Retinal pigment epithelial cell (primary cell): ENCODE data around the gene SPPL3.
A peak's percentile ranks its signal among the peaks of the same experiment; 100 is the strongest.
"Not testable (repeated sequence)": the region's sequence is repeated elsewhere in the genome, so short reads cannot be mapped to it uniquely, and the experiment has no call there.

Source experiments
- DNase-seq: peaks from one replicate; pipeline ENCODE4 v3.0.0-alpha.2; 2010; ENCODE audit warnings: low read depth
- H3K4me3 ChIP-seq: 2 replicates; pipeline ENCODE4 v1.5.1; 2011; ENCODE audit warnings: mild to moderate bottlenecking, low read length, control low read depth, moderate library complexity
- TF ChIP-seq, protein P1 (sequence below): conservative IDR thresholded peaks from 2 replicates; pipeline ENCODE4 v1.5.1; 2011; ENCODE audit warnings: low read depth, low read length, control low read depth, inconsistent platforms

SPPL3 gene, protein sequence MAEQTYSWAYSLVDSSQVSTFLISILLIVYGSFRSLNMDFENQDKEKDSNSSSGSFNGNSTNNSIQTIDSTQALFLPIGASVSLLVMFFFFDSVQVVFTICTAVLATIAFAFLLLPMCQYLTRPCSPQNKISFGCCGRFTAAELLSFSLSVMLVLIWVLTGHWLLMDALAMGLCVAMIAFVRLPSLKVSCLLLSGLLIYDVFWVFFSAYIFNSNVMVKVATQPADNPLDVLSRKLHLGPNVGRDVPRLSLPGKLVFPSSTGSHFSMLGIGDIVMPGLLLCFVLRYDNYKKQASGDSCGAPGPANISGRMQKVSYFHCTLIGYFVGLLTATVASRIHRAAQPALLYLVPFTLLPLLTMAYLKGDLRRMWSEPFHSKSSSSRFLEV

DNA sequence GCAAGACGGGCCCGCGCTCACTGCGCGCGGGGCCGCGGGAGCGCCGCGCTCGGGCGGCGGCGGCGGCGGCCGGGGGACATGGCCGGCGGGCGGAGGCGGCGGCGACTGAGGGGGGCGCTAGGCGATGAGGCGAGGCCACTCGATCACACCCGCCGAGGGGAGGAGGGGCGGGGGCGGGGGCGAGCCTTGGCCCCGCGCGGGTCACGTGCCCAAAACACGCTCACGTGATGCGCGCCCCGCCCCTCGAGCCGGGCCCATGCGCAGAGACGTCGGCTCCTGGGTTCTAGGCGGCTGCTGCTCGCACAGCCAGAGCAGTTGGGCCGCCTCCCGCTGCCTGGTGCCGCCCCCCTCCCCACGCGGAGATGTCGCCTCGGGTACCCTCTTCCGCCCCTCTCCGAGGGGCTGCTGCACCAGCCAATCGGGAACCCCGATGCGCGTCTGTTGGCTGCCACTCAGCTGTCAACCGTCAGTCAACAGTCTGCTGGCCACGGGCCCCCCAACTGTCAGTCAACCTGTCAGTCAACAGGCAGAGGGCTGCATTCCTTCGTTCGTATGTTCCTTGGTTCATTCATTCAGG, at the start of gene SPPL3:
Gene SPPL3 (minus strand): TSS at position 162 of the 577 bp plus-strand sequence. CDS start 491 bp downstream, outside the sequence.
- TF ChIP-seq, protein P1, sequence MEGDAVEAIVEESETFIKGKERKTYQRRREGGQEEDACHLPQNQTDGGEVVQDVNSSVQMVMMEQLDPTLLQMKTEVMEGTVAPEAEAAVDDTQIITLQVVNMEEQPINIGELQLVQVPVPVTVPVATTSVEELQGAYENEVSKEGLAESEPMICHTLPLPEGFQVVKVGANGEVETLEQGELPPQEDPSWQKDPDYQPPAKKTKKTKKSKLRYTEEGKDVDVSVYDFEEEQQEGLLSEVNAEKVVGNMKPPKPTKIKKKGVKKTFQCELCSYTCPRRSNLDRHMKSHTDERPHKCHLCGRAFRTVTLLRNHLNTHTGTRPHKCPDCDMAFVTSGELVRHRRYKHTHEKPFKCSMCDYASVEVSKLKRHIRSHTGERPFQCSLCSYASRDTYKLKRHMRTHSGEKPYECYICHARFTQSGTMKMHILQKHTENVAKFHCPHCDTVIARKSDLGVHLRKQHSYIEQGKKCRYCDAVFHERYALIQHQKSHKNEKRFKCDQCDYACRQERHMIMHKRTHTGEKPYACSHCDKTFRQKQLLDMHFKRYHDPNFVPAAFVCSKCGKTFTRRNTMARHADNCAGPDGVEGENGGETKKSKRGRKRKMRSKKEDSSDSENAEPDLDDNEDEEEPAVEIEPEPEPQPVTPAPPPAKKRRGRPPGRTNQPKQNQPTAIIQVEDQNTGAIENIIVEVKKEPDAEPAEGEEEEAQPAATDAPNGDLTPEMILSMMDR: no peak
- peak within 1 kb of the TSS; percentile 95 for H3K4me3 ChIP-seq
- peak; percentile 34 for DNase-seq

DNA sequence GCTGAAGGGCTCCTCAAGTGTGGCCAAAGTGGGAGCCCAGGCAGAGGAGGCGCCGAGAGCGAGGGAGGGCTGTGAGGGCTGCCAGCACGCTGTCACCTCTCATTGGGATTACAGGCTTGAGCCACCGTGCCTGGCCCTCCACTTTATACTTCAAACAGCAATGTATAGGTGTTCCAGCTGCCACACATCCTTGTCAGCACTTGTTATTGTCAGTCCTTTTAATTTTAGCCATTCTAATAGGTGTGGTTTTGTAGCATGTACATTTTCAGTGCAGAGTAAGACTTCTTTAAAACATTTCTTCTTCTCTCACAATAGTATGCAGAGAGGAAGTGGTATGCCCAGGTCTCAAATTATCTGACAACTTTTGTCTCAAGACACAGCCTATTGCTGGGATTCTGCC, 46.6 kb upstream of the SPPL3 start:
- no peak for DNase-seq
- no peak overlapping the region for H3K4me3 ChIP-seq
- TF ChIP-seq, protein P1: no peak

DNA sequence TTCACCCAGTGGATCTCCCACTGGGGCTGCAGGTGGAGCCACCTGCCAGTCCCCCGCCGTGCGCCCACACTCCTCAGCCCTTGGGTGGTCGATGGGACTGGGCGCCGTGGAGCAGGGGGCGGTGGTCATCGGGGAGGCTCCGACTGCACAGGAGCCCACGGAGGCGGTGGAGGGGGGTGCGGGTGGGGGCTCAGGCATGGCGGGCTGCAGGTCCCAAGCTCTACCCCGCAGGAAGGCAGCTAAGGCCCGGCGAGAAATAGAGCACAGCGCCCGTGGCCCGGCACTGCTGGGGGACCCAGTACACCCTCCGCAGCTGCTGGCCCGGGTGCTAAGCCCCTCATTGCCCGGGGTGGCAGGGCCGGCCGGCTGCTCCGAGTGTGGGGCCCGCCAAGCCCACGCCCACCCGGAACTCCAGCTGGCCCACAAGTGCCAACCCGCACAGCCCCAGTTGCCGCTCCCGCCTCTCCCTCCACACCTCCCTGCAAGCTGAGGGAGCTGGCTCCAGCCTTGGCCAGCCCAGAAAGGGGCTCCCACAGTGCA, 46.2 kb upstream of the SPPL3 start:
- H3K4me3 ChIP-seq, DNase-seq: not testable (repeated sequence)

DNA sequence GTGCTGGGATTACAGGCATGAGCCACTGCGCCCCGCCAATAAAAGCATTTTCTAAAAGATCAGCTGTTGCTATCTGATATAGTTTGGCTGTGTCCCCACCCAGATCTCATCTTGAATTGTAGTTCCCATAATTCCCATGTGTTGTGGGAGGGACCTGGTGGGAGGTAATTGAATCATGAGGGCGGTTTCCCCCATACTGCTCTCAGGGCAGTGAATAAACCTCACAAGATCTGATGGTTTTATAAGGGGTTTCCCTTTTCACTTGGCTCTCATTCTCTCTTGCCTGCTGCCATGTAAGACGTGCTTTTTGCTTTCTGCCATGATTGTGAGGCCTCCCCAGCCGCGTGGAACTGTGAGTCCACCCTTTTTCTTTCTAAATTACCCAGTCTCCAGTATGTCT, 41.4 kb upstream of the SPPL3 start:
- DNase-seq, H3K4me3 ChIP-seq: not testable (repeated sequence)

DNA sequence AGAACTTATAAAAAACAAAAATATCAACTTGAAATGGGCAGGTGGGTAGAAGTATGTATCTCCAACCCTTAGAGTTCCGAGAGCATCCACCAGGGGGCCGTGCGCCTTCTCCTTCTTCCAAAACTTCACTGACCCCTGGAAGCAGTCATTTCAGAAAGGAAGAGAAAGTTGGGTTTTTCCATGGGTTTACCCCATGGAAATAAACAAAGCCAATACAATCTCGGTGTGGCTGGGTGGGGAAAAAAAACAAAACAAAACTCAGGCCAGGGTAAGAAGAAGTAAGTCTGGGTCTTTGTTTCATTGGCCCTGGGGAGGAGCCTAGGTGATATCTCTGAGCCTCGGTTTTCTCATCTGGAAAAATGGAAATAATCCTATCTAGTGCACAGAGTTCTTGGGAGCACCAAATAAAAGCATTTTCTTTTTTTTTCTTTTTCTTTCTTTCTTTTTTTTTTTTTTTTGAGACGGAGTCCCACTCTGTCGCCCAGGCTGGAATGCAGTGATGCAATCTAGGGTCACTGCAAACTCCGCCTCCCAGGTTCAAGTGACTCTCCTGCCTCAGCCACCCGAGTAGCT, 40.6 kb upstream of the SPPL3 start:
- no peak for DNase-seq
- TF ChIP-seq, protein P1: peak; percentile 83
- no peak overlapping the region for H3K4me3 ChIP-seq

DNA sequence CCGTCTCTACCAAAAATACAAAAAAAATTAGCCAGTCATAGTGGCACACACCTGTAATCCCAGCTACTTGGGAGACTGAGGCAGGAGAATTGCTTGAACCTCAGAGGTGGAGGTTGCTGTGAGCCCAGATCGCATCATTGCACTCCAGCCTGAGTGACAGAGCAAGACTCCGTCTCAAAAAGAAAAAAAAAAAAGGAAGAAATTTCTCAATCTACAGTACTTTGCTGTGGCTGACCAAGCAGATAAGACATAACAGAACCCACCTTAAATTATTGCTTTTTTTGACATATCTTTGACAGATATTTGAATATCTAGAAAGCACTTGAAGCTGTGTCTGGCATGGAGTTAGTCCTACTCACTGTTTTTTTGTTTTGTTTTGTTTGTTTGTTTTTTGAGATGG, 39.3 kb upstream of the SPPL3 start:
- no peak overlapping the region for H3K4me3 ChIP-seq
- TF ChIP-seq, protein P1: no peak
- DNase-seq: no peak

DNA sequence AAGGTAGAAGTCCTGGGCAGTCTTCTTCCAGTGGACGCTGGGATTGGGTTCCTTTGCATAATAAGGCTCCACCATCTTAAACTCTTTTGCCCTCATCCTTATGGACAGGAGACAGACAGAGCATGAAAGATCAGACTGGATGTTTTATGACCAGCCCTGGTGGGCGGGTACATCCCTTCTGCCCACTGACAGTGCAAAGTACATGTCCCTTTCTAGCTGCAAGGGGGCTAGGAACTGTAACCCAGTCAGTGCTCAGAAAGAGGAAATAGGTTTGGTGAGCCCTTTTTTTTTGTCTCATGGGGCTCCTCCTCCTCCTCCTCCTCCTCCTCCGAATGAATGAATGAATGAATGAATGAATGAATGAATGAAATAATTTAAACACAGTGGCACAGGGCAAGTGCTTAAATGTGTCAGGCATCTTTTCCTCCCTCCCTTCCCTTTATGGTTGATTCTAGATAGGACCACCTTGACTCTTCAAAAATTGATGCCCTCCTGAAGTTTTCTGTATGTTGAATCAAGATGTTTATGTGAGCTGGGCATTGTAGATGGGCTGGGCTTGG, 37.8 kb upstream of the SPPL3 start:
- no peak overlapping the region for H3K4me3 ChIP-seq
- TF ChIP-seq, protein P1: no peak
- DNase-seq: no peak

DNA sequence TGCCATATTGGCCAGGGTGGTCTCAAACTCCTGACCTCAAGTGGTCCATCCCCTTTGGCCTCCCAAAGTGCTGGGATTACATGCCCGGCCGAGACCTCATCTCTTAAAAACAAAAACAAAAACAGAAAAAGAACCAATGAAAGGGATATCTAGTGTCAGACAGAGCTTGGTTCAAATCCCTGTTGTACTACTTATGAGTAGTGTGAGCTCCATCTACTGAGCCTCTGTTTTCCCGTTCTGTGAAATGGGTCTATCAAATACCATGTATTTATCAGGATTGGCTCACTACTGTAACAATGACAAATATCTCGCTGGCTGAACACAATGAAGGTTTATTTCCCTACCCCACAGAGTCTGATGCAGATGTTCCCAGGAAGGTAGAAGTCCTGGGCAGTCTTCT, 37.3 kb upstream of the SPPL3 start:
- no peak for DNase-seq
- TF ChIP-seq, protein P1: no peak
- H3K4me3 ChIP-seq: no peak overlapping the region
